Epithelial cell of prostate (primary cell): Measurements from ENCODE around the gene CCDC27.

Source experiments
- DNase-seq: peaks from one replicate; pipeline ENCODE4 v3.0.0-alpha.2; 2011; ENCODE audit warnings: low read depth, low spot score
- H3K27ac ChIP-seq: fragments of 450-650 bp; 2 replicates; pipeline ENCODE4 v1.5.1; 2017; ENCODE audit warnings: mild to moderate bottlenecking

Gene CCDC27

DNA sequence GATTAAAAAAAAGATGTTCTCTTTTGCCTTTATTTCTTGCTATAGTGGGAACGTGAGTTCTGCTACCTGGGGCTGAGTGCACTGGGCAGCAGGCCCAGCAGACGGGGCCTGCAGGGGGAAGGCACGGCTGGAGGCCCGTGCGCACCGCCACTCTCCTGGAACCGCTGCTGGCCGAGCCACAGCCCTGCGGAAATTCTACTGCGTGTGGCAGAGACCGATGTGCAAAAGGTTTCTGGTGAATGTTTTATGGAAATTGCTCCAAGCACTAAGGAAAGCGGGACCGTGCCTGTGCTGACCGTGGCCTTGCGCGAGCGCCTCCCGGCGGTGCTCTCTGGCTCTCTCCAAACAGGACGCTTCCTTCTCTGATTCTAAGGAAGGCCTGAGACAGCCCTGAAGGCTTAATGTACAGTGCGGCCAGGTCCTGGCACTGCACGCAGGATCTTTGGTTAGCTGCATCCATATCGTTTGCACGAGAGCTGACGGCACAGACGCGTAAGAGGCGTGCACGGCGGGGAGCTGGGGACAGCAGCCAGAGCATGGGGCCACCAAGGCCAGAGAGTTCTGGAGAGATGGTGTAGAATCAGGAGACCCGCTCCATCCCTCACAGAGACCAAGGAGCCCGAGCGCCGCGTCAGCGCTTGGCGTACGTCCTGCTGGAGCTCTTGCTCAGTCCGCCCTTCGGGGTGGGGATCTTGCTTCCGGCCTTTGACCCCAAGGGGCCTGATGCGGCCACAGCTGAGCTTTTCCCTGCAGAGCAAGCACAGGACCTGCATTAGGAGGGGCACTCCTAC is 62.7 kb downstream of the CCDC27 start:
- no peak overlapping the region for H3K27ac ChIP-seq
- no peak for DNase-seq

DNA sequence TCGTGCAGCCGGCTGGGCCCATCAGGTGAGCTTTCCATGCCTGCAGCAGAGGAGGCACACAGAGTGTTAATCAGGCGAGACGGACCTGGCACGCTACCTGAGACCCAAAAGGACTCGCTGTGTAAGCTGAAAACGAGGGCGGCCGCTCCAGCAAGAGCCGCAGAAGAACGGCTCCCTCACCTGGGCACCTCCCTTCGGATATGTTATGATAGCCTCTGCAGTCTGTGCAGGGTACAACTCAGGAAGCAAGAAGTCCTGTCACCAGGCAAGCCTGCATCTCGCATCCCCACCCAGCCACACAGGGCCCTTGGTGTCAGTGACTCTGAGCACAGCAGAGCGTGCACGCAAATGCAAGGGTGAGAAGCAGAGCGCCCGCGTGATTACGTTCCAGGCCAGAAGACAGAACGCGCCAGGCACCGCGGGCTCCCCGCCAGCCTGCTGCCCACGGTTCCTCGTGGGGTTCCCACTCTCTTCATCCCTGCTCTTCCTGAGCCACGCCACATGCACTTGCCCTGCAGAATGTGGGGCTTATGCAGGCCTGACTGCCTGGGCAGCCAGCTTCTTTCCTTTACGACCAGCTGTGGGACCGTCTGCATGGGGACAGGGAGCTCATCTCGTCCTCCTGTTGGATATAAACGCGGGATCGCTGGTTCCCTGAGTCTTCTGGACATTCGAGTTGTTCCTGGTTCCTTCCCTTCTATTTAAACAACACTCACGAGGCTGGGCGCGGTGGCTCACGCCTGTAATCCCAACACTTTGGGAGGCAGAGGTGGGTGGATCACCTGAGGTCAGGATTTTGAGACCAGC is 64.3 kb downstream of the CCDC27 start:
- H3K27ac ChIP-seq: no peak overlapping the region
- no peak for DNase-seq

DNA sequence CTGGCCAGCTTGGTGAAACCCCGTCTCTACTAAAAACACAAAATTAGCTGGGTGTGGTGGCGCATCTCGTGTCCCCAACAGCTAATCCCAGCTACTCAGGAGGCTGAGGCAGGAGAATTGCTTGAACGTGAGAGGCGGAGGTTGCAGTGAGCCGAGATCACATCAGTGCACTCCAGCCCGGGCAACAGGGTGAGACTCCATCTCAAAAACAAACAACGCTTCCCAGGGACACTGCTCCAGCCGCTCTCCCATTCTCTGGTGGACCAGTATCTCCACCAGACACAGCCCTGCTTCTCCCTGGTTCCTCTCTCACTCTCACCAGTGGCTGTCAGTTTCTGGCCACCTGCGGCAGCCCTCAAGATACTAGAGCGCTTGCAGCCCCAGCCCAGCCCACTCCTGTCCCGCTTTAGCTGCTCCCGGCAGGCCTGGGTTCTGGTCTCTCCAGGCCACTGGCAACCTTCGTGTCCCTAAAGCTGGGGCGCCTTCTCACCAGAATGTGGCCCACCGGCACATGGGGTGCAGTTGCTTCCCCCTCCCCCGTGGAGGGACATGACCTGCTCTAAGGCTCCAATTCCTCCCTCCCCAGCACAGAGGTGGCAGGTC is 65.0 kb downstream of the CCDC27 start:
- DNase-seq: no peak

DNA sequence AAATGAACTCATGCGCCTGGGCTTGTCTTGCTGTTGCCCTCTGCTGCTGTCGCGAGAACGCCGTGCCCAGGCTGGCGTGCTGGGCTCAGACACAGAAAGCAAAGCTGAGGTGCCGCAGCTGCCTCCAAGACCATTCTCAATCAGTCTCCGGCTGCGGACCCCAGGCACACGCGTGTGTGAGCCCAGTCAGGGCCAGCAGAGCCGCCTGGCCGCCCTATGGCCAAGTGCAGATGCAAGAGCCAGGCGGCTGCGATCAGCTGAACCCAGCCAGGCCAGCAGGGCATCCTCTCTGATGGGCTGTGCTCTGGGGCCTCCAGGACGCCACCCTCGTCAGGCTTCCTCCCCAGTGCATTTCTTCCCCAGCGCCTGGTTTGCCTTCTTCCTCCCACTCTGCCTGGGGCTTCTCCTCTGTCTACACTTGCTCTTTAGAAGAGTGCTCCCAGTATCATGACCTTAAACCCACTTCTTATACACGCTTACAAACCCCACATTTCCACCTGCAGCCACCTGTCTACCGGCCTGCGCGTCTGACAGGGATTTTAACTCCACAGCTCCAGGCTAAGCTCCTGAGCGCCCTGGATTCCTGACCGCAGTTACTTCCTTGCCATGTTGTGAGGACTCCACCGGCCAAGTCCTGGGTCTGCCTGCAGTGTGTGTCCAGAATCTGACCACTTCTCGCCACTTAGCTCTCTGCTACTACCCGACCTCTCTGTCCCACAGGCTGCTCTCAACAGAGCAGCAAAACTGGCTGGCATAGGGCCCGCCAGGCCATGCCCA is 65.8 kb downstream of the CCDC27 start:
- DNase-seq: no peak
- H3K27ac ChIP-seq: no peak overlapping the region

More for the DNA sequence above, 65.0 kb downstream of the CCDC27 start:
- H3K27ac ChIP-seq: no peak overlapping the region

DNA sequence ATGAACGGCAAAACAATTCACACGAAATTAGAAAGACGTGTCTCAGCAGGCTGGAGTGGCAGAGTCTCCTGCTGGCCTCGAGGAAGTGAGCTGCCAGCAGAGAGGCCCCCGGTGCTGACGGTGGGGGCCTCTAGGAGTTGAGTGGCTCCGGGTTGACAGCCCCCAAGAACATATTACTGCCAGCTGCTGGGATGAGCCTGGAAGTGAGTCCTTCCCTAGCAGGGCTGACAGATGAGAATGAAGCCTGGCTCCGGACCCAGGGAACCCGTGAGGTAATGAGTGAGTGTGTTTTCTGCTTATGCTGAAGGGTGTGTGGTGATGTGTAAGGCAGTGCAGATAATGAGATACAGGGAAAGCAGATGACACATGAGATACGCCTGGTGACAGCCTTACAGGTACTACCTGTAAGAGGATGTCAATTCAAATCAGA is 67.5 kb downstream of the CCDC27 start:
- DNase-seq: no peak

DNA sequence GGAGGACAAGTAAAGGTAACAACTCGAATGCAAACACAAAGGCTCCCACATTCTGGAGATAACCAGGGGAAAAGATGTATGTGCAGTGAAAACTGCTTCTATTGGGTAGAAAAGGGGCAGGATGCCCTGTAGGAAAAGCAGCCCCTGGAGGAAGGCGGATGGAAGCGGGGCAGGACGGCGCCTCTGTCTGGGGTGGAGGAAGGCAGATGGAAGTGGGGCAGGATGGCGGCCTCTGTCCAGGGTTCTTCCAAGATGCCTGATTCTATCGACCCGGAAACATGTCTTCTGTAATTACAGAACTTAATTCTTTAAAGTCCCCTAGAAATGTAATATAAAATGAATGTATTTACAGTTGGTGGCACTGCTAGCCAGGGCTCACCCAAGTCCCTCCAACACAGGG is 68.1 kb downstream of the CCDC27 start:
- no peak overlapping the region for H3K27ac ChIP-seq
- DNase-seq: no peak

More for the DNA sequence above, 67.5 kb downstream of the CCDC27 start:
- H3K27ac ChIP-seq: peak overlapping the region; percentile 19

DNA sequence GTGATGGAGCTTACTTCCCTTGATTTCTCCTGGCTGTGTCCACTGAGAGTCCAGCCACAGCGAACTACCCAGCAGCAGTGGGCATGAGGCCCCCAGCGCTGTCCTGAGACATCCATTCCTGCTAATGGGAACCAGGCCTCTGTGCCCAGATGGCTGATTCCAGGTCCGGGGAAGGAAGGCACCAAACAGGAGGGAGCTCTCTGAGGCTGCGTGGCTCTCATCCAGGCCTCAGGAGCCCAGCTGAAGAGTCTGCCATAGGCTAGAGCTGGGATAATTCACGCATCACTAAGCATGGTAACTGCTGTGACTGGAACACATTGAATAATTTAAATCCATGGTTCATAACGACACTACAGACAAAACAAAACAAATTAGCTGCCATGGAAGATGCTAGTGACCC is 68.8 kb downstream of the CCDC27 start:
- no peak overlapping the region for H3K27ac ChIP-seq
- no peak for DNase-seq
